ENCODE measurements around the gene ABCB10.
"Not testable (repeated sequence)": the region's sequence is repeated elsewhere in the genome, so short reads cannot be mapped to it uniquely, and the experiment has no call there.

Gene ABCB10

DNA sequence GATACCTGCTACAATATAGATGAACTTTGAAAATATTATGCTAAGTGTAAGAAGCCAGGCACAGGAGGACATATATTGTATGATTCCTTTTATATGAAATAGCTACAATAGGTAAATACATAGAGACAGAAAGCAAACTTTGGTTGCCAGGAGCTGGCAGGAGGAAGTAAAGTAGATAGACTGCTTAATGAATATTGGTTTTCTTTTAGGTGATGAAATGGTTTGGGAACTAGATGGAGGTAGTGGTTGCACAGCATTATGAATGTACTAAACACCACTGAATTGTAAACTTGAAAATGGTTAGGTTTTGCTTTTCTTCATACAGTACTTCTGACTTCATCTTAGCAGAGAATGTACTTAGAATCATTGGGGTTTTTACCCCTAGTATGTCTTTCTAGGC is 21.5 kb downstream of the ABCB10 start:
- no peak for DNase-seq (ENCODE audit: low read depth)

DNA sequence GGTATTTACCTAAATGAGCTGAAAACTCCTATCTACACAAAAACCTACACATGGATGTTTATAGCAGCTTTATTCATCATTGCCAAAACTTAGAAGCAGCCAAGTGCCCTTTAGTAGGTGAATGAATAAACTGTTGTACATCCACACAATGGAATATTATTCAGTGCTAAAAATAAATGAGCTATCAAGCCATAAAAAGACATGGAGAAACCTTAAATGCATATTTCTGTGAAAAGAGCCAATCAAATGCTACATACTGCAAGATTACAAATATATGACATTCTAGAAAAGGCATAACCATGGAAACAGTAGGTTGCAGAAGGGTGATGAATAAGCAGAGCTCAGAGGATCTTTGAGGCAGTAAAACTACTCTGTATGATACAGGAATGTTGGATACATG is 23.3 kb downstream of the ABCB10 start:
- DNase-seq (ENCODE audit: low read depth), result no peak

DNA sequence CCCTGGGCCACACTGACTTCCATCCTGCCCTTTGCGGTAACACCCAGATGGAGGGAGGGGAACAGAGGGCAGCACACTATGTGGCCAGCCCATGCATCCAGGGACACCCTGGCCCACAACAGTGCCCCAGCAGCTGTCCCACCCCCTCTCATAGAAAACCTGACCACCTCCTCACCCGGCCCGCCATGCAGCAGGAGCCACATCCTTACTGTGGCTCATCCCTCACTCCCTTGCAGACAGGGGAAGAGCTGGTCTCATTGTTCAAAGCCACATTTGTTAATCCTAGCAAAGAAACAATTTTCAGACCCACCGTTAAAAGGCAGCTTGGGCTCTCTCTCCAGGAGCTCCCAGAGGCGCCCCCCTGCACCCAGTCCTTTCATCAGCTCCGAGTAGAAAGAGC is 27.2 kb downstream of the ABCB10 start:
- DNase-seq (ENCODE audit: low read depth), result no peak

DNA sequence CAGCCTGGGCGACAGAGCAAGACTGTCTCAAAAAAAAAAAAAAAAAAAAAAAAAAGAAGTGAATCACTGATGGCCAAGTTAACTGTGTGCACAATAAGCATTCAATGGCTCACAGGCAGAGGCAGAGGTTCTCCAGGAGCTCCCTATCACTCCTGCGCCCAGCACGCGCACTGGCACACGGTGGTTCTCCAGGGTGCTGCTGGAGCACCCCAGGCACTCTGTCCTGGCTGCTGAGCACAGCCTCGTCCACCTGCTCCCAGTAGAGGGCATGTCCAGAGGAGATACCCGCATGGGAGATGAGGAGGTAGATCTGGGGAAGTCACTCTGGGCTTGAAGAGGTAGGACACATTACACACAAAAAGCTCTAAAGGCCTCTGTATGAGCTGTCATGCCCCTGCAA is 28.9 kb downstream of the ABCB10 start:
- DNase-seq (ENCODE audit: low read depth), result no peak

DNA sequence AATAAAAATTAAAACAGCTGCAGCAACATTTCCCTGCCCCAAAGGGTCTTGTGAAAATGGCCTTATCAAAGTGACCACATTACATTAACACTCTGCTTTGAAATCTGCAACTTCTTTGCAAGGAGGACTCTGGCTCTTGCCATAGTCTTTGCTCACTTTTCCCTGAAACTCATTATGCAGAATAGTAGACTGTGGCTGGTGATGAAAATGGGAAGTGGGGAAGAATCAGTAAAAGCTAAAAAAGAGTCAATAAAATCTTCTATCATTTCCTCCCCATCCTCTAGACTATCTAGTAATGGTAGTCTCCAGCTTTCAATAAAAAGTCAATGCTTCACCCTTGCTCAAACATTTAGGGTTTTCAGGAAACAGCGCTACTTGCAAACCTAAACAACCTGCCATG is 31.8 kb downstream of the ABCB10 start:
- no peak for DNase-seq (ENCODE audit: low read depth)

DNA sequence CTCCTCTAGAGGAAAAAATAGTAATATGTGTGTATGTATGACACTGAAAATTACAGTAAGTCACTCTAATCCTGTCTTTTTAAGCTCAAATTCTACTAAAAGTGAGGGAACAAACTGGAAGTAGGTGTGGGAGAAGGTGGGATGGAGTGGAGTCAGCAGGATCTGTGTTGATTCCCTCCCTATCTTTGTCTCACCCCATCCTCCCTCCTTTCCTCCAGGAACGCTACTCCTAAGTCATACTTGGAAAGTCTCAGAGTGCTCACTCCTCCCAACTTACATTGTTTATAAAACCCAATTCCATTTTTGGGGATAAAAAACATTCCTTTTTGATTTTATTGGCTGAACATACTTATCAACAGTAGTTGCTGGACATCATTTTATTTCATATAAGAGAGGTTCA is 35.5 kb downstream of the ABCB10 start:
- no peak for DNase-seq (ENCODE audit: low read depth)

DNA sequence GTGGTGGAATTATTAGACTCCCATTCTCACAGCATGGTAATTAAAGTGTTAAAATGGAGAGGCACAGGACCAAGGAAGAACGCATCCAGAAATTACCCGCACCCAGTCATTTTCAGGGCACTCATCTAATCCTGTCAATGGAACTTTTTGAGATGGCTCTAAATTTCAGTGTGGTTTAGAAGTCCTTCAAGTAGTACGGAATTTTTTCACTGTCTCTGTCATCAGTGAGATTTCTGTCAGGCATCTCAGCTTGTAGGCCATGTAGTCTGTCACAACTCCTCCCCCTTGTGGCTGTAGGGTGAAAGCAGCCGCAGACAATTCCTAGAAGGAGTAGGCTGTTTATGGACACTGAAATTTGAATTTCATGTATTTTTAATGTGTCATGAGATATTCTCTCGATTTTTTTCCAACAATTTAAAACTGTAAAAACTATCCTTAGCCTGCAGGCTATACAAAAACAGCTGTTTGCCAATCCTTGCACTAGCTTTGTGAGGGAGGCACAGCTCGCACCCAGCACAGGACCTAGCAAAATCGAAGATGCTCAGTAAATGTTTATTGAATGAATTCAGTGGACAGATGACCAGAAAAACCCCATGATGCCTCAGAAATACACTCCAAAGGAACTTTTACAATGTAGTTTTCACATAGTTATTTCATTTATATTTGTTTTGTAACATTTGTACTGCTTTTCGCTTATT is 43.8 kb downstream of the ABCB10 start:
- DNase-seq (ENCODE audit: low read depth), result peak; percentile 22

DNA sequence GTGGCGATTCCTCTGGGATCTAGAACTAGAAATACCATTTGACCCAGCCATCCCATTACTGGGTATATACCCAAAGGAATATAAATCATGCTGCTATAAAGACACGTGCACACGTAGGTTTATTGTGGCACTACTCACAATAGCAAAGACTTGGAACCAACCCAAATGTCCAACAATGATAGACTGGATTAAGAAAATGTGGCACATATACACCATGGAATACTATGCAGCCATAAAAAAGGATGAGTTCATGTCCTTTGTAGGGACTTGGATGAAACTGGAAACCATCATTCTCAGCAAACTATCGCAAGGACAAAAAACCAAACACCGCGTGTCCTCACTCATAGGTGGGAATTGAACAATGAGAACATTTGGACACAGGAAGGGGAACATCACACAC is 46.9 kb downstream of the ABCB10 start:
- DNase-seq (ENCODE audit: low read depth), result not testable (repeated sequence)

DNA sequence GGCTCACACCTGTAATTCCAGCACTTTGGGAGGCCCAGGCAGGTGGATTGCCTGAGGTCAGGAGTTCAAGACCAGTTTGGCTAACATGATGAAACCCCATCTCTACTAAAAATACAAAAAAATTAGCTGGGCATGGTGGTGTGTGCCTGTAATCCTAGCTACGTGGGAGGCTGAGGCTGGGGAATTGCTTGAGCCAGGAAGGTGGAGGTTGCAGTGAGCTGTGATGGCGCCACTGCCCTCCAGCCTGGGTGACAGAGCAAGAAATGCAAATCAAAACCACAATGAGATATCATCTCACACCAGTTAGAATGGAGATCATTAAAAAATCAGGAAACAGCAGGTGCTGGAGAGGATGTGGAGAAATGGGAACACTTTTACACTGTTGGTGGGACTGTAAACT is 47.3 kb downstream of the ABCB10 start:
- not testable (repeated sequence) for DNase-seq (ENCODE audit: low read depth)

DNA sequence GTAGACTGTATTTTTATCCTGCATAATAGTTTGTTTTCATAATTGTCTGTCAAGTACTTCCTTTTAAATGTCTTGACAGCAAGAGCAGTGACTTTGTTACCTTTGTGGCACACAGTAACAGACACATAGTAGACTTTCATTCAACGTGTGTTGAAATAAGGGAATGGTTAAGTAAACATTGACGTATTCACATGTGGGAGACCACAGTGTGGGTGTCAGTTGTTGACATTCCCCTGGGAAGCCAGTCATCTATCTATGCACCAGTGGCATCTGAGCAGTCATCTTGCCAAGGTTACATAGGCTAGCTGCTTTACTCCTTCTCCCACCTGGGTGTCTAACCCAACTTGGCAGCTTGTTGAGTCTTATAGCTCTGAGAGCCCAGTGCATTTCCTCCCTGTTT is 48.9 kb downstream of the ABCB10 start:
- no peak for DNase-seq (ENCODE audit: low read depth)

DNA sequence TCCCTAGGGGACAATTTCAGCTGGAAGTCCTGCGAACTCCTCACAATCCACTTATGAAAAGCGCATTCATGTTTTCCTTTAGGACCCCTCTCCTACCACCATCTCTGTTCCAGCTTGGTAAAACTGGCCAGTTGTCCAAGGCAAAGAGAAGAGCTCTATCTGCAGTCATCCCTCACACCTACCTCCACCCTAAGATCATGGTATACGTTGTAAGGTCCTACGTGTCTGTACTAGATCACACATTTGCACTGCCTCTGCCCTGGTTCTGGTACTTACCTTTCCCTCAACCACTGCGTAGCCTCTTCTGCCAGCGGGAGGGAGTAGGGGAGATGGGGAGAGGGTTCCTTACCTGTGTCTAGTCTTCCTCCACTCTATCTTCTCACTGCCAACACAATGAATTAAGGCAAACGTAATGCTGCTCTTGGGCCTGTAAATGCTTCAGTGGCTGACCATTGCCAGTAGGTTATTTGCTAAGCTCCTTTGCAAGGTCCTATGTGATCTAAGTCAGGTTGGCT is 49.6 kb downstream of the ABCB10 start:
- DNase-seq (ENCODE audit: low read depth), result no peak

DNA sequence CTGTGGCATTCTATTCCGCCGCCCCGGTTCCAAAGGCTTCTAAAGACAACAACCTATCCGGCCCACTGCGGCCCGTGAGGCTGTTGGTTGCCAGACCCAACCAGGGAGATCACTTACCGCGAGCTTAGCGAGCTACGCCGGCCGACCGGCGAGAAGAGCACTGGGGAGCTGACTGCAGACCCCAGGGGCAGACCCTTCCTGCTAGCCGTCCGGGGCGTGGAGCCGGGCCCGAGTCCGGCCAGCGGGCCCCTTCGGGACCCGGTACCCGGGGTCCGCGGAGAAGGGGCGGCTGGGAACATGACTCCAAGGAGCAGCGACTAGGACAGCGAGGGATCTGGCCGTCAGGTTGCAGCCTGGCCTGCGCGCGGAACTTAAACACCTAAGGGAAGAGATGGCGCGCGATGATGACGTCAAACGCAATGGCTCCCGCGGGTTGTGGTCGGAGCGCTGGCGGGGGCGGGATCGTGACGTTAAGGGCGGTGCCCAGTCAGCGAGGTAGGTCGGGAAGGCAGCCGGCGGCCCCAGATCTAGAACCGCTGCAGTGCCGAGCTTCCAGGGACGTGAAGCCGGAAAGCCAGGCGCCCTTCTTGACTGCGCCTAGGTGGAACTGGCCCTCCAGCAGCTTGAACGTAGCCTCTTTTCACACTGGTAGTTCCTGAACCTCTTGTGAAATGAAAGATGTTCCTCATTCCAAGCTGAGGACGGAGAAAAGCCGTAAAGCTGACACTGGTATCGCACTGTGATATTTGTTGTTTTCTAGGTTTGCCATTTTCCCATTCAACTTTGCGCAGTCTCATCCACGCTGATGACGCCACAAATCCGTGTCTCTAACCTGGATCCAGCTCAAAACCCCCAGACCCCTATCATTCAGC is 50.3 kb downstream of the ABCB10 start, which contains the start of gene NUP133:
TSS of gene NUP133 (minus strand) at position 391 of the 872 bp plus-strand sequence. CDS start at position 299, 92 bp downstream.
- DNase-seq (ENCODE audit: low read depth), result peak; percentile 98

DNA sequence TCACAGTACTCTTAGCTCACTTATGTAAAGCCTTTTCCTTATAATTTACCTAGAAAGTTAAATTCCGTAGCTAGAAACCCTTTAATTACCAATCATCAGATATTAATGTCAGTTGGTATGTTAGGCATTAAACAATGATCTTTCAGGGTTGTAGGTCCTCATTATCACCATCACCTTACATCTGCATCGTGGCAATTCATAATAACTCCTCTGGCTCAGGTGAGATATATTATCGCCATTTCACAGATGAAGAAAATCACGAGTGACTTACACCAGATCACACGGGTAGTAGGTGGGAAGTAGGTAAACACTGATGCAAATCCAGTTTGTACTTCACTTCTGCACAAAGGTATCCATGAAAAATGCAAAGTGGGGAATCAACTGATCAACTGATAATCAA is 51.0 kb downstream of the ABCB10 start:
- DNase-seq (ENCODE audit: low read depth), result no peak

DNA sequence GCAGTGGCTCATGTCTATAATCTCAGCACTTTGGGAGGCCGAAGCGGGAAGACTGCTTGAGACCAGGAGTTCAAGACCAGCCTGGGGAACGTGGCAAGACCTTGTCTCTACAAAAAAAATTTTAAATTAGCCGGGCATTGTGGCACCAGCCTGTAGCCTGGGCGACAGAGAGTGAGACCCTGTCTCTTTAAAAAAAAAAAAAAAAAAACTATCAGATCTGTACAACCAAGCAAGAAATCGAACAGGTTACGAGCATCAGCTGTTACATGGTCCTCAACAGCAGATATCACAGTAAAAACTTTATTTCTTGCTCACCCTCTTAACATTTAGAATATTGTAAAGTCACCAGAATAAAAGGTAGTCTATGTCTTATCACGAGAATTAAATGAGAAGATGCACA is 51.9 kb downstream of the ABCB10 start:
- no peak for DNase-seq (ENCODE audit: low read depth)

DNA sequence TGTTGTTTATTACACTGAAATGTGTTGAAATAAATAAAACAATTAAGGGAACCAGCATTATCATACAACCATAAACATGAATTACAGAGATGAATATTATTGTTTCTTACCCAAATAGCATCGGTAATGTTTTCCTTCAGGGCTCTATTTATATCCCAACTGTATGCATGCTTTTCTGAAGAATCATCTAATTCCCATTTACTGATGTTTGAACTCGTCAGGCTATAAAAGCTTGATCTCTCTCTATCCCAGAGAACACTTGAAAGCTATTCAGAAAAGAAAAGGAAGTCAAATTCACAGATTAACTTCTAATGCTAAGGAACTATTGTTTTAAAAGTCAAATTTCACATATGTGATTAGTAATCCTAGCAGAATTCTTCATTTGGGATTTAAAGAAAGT is 62.7 kb downstream of the ABCB10 start:
- DNase-seq (ENCODE audit: low read depth), result no peak

DNA sequence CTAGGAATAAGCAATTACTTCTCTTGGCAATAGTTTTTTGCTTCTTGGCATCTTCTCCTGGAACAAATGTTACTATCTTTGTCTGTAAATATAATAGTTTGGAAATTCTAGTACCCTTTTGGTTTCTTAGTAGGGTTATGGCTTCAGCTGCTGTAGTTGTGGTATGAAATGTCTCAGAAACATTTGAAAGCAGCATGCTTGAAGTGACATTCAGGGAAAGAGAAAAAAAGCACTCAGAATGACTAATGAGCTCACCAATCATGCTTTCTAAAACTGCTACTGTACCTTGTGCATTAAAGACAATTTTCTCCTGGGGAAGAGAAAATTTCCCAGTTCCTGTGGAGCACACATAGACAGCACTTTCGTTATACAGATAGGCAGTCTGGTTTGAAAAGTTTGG is 71.3 kb downstream of the ABCB10 start:
- DNase-seq (ENCODE audit: low read depth), result no peak

DNA sequence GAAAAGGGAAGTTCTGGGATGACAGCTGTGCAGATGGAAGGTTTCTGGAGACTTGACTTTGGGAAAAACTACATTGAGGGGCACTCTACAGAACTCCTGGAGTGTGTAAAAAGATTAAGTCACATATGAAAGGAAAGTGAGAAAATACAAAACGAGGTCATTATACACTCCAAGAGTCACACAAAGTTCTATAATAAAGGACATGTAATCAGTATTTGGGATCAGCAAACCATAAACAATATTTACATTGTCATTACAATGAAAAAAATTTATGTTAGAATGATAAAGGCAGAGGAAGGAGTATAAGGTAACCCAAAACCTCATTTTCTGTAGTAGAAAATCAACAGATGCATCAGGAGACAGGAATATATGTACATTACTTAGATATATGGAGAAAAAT is 73.2 kb downstream of the ABCB10 start:
- DNase-seq (ENCODE audit: low read depth), result no peak

DNA sequence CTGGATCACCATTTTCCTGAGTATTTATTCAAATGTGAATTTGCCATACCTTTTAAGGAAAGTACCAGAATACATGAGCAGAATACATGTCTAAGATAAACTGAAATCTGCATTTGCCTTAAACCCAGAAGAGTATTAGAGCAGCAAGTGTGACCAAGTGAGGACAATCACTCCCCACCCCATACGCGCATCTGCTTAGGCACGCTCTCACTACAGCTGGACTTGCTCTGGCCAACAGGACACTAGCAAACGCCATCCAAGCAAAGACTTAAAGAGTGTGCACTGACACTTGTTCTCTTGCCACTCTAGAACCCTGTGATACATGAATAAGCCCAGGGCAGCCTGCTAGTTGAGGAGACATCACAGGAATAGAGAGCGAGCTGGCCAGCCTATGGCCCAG is 76.0 kb downstream of the ABCB10 start:
- DNase-seq (ENCODE audit: low read depth), result no peak

DNA sequence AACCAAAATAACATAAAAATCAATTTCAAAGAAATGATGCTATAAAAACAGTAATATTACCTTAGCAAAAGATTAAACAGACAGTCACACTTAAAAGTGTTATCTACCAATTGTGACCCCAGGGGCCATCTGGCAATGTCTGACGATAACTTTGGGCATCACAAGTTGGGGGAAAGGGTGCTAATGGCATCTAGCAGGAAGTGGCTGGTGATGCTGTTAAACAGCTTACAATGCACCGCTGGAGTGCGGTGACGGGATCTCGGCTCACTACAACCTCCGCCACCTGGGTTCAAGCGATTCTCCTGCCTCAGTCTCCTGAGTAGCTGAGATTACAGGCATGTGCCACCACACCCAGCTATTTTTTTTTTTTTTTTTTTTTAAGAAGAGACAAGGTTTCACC is 78.0 kb downstream of the ABCB10 start:
- DNase-seq (ENCODE audit: low read depth), result no peak

DNA sequence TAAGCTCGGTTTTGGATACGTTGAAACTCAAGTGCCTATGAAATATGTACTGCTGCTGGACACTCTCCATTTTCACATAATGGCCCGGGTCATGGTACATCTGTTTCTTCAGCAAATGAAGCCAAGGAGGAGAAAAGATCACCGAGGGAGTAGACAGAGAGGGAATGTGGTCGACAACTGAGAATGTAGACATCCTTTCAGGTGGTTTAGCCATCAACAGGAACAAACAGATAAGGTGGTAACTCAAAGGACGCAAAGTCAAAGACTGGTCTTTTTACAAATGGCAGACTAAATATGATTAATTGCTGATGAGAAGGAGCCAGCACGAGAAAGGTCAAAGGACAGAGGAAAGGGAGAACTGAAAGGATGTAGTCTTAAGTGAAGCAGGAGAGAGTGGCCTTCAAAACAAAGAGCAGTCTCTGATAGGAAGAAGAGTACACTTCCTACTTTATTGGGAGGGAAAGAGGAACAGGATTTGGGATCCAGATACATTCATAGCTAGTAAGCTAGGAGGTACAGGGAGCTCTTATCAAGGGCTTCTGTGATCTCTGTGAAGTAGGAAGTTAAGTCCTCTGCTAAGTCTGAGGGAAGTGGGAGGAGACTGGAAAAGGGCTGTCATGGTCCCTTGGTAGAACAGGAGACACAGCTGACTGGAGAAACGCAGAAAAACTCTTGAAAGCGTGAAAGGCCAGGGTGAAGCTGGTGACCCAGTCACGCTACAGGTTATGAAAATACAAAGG is 78.7 kb downstream of the ABCB10 start:
- no peak for DNase-seq (ENCODE audit: low read depth)

DNA sequence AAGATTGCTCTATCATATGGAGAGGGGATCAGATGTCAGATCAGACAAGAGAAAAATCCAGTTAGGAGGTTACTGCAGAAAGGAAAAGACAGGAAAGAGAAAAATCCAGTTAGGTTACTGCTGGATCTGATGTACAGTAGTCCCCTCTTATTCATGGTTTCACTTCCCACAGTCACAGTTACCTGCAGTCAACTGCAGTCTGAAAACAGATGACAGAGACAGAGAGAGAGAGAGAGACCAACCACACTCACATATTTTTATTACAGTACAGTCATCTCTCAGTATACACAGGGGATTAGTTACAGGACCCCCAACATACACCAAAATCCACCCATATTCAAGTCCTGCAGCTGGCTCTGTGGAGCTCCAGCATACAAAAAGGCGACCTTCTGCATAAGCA is 79.7 kb downstream of the ABCB10 start:
- DNase-seq (ENCODE audit: low read depth), result no peak

DNA sequence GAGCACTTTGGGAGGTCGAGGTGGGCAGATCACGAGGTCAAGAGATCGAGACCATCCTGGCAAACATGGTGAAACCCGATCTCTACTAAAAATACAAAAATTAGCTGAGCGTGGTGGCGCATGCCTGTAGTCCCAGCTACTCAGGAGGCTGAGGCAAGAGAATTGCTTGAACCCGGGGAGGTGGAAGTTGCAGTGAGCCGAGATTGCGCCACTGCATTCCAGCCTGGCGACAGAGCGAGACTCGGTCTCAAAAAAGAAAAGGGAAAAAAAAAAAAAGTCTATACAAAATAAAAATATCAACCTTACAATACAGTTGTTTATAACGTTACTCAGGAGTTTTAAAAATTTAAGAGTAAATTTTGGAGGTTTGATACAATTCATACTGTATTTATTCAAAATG is 82.6 kb downstream of the ABCB10 start:
- DNase-seq (ENCODE audit: low read depth), result not testable (repeated sequence)

DNA sequence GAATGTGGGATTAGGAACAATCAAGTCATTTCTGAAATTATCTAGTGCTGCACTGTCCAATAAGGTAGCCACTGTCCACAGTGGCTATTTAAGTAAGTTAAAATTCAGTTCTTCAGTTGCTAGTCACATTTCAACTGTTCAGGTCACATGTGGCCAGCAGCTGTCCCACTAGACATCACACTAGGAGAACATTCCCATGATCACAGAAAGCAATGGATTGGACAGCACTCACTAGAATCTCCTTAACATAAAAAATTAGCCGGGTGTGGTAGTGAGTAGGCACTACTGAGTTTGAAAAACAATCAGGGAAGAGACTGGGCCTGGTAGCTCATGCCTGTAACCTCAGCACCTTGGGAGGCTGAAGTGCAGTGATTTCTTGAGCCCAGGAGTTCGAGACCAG is 84.0 kb downstream of the ABCB10 start:
- no peak for DNase-seq (ENCODE audit: low read depth)
